ENCODE data around the gene LIPN. TPM values are rescaled to one million over a fixed set of nuclear protein-coding genes. Genes with fewer than 3 reads are reported as not detected.
"Not testable (repeated sequence)": the region's sequence is repeated elsewhere in the genome, so short reads cannot be mapped to it uniquely, and the experiment has no call there.

The LIPN gene
- total and polyA plus RNA-seq, 10 donors: 0.07 to 7.1 (median 1.6) TPM; not detected in 2

GRCh38 chr10:88735661-88736060 lies 24.2 kb upstream of the LIPN start:
- no peak overlapping the region for H3K4me3 ChIP-seq
- no peak overlapping the region for H3K27ac ChIP-seq
- DNase-seq: no peak
- H3K9me3 ChIP-seq: no peaks in the 10 kb centered on the region
- intact Hi-C loops (cut with DNase I; ENCODE audit: low total_unique reads): no loop called here
- peaks cover 0 to 6% (median 0%) of the 10 kb centered on the region in 7 donors for H3K27me3 ChIP-seq (replicated peaks in 1 of 7)
- peaks cover 0 to 2% (median 0%) of the 10 kb centered on the region in 6 donors for H3K4me1 ChIP-seq
- no peak for TF ChIP-seq CTCF (IDR thresholded peaks at IDR 0.05 in 8 of 11, conservative IDR thresholded peaks at IDR 0.05 in 3 of 11)
- TF ChIP-seq POLR2AphosphoS5 (IDR thresholded peaks at IDR 0.05): no peak
- no peak for TF ChIP-seq POLR2A (IDR thresholded peaks at IDR 0.05)
- WGBS, 5 donors: 19 to 47% (median 35%) methylated on average over 1 of the region's 1 CpG
- H3K36me3 ChIP-seq: no peaks in the 10 kb centered on the region

- peaks cover 0 to 18% (median 12%) of the 10 kb centered on the region in 8 donors for H3K9me3 ChIP-seq
- H3K27me3 ChIP-seq (replicated peaks in 1 of 7): peaks cover 0 to 12% (median 0%) of the 10 kb centered on the region in 7 donors
- 36 to 52% (median 40%) methylated on average over 5 of the region's 5 CpGs for whole genome bisulfite sequencing, 5 donors
- H3K4me3 ChIP-seq; H3K36me3 ChIP-seq; intact Hi-C loops (cut with DNase I; ENCODE audit: low total_unique reads); H3K4me1 ChIP-seq; DNase-seq; H3K27ac ChIP-seq: not testable (repeated sequence)
Measured at GRCh38 chr10:88741921-88742320, 17.9 kb upstream of the LIPN start.

- no peak for DNase-seq
- Histone ChIP-seq H3K27ac (no peak overlapping the region), H3K9me3 (peaks cover 0 to 18% (median 12%) of the 10 kb centered on the region in 8 donors), H3K4me1 (no peaks in the 10 kb centered on the region), H3K4me3 (no peak overlapping the region), H3K36me3 (no peaks in the 10 kb centered on the region), H3K27me3 (replicated peaks in 1 of 7) (peaks cover 0 to 12% (median 0%) of the 10 kb centered on the region in 7 donors)
- intact Hi-C loops (cut with DNase I; ENCODE audit: low total_unique reads): no loop called here
- WGBS, 5 donors: 90 to 100% (median 97%) methylated on average over 1 of the region's 1 CpG
- TF ChIP-seq CTCF (IDR thresholded peaks at IDR 0.05 in 8 of 11, conservative IDR thresholded peaks at IDR 0.05 in 3 of 11) (no peak), POLR2A (IDR thresholded peaks at IDR 0.05) (no peak), POLR2AphosphoS5 (IDR thresholded peaks at IDR 0.05) (no peak)
Measured at GRCh38 chr10:88742448-88742847, 17.4 kb upstream of the LIPN start.

DNA sequence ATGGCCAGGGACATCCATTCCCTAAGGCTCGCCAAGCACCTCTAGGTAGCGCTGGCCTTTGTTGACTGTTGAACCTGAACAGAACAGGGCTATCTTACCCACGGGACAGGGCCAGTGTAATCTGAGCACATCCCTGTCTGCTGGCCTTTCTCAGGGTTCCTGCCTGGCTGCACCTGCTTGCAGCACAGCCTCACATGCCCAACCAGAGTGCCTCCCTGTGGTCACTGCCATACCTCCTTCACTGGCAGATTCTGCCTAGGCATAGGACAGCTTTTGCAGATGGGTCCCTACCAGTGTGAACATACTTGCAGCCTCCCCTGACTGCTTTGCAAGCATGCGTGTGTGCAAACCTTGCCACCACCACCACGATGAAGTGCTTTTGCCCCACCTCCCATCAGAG lies 15.8 kb upstream of the LIPN start:
- TF ChIP-seq POLR2AphosphoS5 (IDR thresholded peaks at IDR 0.05) (no peak), POLR2A (IDR thresholded peaks at IDR 0.05) (no peak), CTCF (IDR thresholded peaks at IDR 0.05 in 8 of 11, conservative IDR thresholded peaks at IDR 0.05 in 3 of 11) (no peak)
- H3K4me1 ChIP-seq: no peaks in the 10 kb centered on the region
- WGBS, 5 donors: 71 to 93% (median 89%) methylated on average over 5 of the region's 5 CpGs
- no peak overlapping the region for H3K4me3 ChIP-seq
- H3K9me3 ChIP-seq: peaks cover 0 to 24% (median 14%) of the 10 kb centered on the region in 8 donors
- no peaks in the 10 kb centered on the region for H3K36me3 ChIP-seq
- H3K27ac ChIP-seq: no peak overlapping the region
- H3K27me3 ChIP-seq (replicated peaks in 1 of 7): peaks cover 0 to 12% (median 0%) of the 10 kb centered on the region in 7 donors
- intact Hi-C loops (cut with DNase I; ENCODE audit: low total_unique reads): no loop called here
- DNase-seq: no peak

DNA sequence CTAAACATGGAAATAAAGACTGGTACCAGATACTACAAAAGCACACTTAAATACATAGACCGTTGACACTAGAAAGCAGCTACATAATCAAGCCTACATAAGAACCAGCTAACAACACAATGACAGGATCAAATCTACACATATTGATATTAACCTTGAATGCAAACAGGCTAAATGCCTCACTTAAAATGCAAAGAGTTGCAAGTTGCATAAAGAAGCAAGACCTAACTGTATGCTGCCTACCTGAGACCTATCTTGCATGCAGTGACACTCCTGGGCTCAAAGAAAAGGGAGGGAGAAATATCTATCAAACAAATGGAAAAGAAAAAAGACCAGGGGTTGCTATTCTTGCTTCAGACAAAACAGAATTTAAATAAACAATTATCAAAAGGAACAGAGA lies 14.2 kb upstream of the LIPN start:
- no peaks in the 10 kb centered on the region for H3K4me1 ChIP-seq
- H3K27ac ChIP-seq: no peak overlapping the region
- no peaks in the 10 kb centered on the region for H3K36me3 ChIP-seq
- intact Hi-C loops (cut with DNase I; ENCODE audit: low total_unique reads): no loop called here
- DNase-seq: no peak
- WGBS, 5 donors: 93 to 98% (median 94%) methylated on average over 1 of the region's 1 CpG
- no peak for TF ChIP-seq POLR2AphosphoS5 (IDR thresholded peaks at IDR 0.05)
- TF ChIP-seq CTCF (IDR thresholded peaks at IDR 0.05 in 8 of 11, conservative IDR thresholded peaks at IDR 0.05 in 3 of 11): no peak
- TF ChIP-seq POLR2A (IDR thresholded peaks at IDR 0.05): no peak
- peaks cover 0 to 26% (median 16%) of the 10 kb centered on the region in 8 donors for H3K9me3 ChIP-seq
- H3K27me3 ChIP-seq (replicated peaks in 1 of 7): peaks cover 0 to 6% (median 0%) of the 10 kb centered on the region in 7 donors
- H3K4me3 ChIP-seq: no peak overlapping the region
